Muscle of leg (tissue), 11 donors: Measurements from ENCODE around the gene FRY. TPM values are rescaled to one million over a fixed set of nuclear protein-coding genes. Genes with fewer than 3 reads are reported as not detected.

Experiments
- DNase-seq: peaks from one replicate; pipeline ENCODE4 v3.0.0; 2013
- H3K27ac ChIP-seq: one replicate; pipeline ENCODE4 v1.5.1; 2013; ENCODE audit warnings: mild to moderate bottlenecking, low read length, control low read depth
- H3K27me3 ChIP-seq: one replicate; pipeline ENCODE4 v1.6.1; 2013; ENCODE audit warnings: low read length; ENCODE audit not compliant: control insufficient read depth, insufficient read depth
- H3K36me3 ChIP-seq: one replicate; pipeline ENCODE4 v1.6.1; 2013; ENCODE audit warnings: low read length; ENCODE audit not compliant: control insufficient read depth, insufficient read depth
- H3K4me1 ChIP-seq: one replicate; pipeline ENCODE4 v1.6.1; 2013; ENCODE audit warnings: low read length; ENCODE audit not compliant: control insufficient read depth, insufficient read depth
- H3K4me3 ChIP-seq: one replicate; pipeline ENCODE4 v1.5.1; 2013; ENCODE audit warnings: low read length, control low read depth
- H3K9me3 ChIP-seq: replicated peaks from 2 replicates; pipeline ENCODE4 v1.6.1; 2013; ENCODE audit warnings: low read depth, low read length; ENCODE audit not compliant: control insufficient read depth
- WGBS: methylation state at CpG from one replicate; pipeline ENCODE4 v1.1.5; 2013; ENCODE audit warnings: missing lambda C conversion rate; ENCODE audit not compliant: insufficient coverage; 5-methylcytosine and 5-hydroxymethylcytosine counted together
- polyA plus RNA-seq, 8 donors: library from polyadenylated mRNA; unstranded; fragments of 120-200 nt; gene quantifications; one replicate each; pipeline versions ENCODE4 v1.2.1 to v1.2.3, GENCODE V29; 2013; ENCODE audit warnings: inconsistent platforms in 1 of 8, low replicate concordance in 1 of 8; ENCODE audit not compliant: insufficient read length in 8 of 8, insufficient read depth in 1 of 8
- total RNA-seq: library from RNA; stranded (reverse); fragments of 120-200 nt; gene quantifications from one replicate; pipeline ENCODE4 v1.2.4, GENCODE V29; 2013

Gene FRY
- total and polyA plus RNA-seq, 9 donors, result 37.7 to 63.5 (median 47.3) TPM

GRCh38 chr13:32272021-32272683, 240.6 kb downstream of the FRY start:
- Histone ChIP-seq H3K27ac (no peak overlapping the region), H3K4me3 (no peak overlapping the region), H3K4me1 (no peaks in the 10 kb centered on the region), H3K36me3 (peaks cover 32% of the 10 kb centered on the region), H3K27me3 (no peaks in the 10 kb centered on the region), H3K9me3 (no peaks in the 10 kb centered on the region)
- no CpG with 5 or more reads among the region's 4 CpGs for WGBS
- DNase-seq, result no peak

DNA sequence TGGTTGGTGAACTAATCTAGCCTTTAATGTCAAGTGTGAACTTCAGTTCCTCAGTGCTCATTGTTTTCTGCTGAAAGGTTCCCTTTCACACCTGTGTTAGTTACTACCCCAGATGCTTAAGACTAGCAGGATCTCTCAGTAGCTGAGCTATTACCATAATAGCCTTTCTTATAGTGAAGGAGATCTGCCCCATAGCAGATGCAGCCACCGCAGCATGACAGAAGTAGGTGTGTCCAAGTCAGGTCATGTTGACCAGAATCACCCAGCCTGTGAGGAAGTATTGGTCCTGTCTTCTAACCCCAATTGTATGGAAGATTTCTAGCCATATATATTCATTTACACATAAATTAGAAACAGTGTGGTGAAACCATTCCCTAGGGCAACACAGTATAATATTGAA, 246.3 kb downstream of the FRY start:
- peaks cover 37% of the 10 kb centered on the region for H3K36me3 ChIP-seq
- no peak overlapping the region for H3K4me3 ChIP-seq
- H3K27me3 ChIP-seq, result no peaks in the 10 kb centered on the region
- H3K9me3 ChIP-seq, result no peaks in the 10 kb centered on the region
- DNase-seq, result no peak
- H3K27ac ChIP-seq, result no peak overlapping the region
- H3K4me1 ChIP-seq, result no peaks in the 10 kb centered on the region
- WGBS, result no CpG with 5 or more reads among the region's 1 CpG

DNA sequence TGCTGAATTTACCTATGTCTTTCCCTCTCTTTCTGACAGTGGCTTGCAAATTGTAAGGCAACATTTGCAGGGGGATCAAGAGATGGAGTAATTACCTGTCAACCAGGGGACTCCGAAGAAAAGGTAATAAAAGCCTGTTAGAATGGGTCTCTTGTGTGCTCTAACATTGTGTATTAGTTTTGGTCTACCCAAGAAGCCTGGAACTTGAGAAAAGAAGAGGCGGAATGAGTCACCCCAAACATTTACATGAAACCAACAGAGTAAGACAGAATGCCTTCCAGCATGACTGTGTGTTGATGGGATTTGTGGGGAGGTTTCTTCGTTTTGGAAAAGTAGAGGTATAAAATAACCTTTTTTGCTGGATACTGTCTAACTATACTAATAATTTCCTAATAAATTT, 246.9 kb downstream of the FRY start:
- Histone ChIP-seq H3K4me3 (no peak overlapping the region), H3K36me3 (peaks cover 37% of the 10 kb centered on the region), H3K4me1 (no peaks in the 10 kb centered on the region), H3K27me3 (no peaks in the 10 kb centered on the region), H3K27ac (no peak overlapping the region), H3K9me3 (no peaks in the 10 kb centered on the region)
- DNase-seq, result no peak
- 60% methylated on average over 1 of the region's 3 CpGs for WGBS

GRCh38 chr13:32281096-32281495, 249.5 kb downstream of the FRY start:
- peaks cover 3% of the 10 kb centered on the region for H3K4me1 ChIP-seq
- H3K27ac ChIP-seq, result no peak overlapping the region
- H3K9me3 ChIP-seq, result no peaks in the 10 kb centered on the region
- DNase-seq, result peak; percentile 24
- WGBS, result no CpG with 5 or more reads among the region's 1 CpG
- H3K27me3 ChIP-seq, result no peaks in the 10 kb centered on the region
- peaks cover 26% of the 10 kb centered on the region for H3K36me3 ChIP-seq
- no peak overlapping the region for H3K4me3 ChIP-seq

DNA sequence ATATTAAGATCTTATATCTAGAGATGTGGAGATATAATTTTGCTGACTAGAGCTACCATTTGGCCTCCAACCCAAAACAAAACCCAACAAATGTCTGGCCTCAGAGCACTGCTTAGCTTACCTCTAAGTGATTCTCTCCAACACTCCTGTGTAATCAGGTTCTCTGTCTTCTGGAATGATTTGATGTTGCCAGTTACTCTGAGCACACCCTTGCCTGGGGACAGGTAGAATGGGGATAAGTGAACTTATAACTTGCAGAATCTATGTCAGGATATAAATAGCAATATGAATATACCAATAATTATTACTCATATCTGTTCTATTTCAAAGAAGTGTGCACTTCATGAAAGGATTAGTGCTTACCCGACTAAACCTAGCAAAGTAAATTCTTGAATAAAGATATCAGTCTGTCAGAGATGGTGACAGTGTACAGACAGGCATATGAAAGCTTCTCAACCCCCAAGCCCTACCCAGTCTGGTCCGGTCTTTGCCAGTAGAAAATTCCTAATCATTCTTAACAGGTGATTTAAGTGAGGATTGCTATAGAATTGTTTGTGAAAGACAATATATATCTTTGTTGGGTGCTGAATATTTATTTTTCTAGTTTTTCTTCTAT, 250.6 kb downstream of the FRY start:
- no peaks in the 10 kb centered on the region for H3K27me3 ChIP-seq
- peaks cover 3% of the 10 kb centered on the region for H3K4me1 ChIP-seq
- no peaks in the 10 kb centered on the region for H3K9me3 ChIP-seq
- H3K4me3 ChIP-seq, result no peak overlapping the region
- WGBS, result no CpG with 5 or more reads among the region's 2 CpGs
- no peak overlapping the region for H3K27ac ChIP-seq
- H3K36me3 ChIP-seq, result peaks cover 22% of the 10 kb centered on the region
- no peak for DNase-seq

- WGBS, result 60% methylated on average over 1 of the region's 6 CpGs
- Histone ChIP-seq H3K4me1 (peaks cover 3% of the 10 kb centered on the region), H3K36me3 (peaks cover 5% of the 10 kb centered on the region), H3K27me3 (no peaks in the 10 kb centered on the region), H3K9me3 (no peaks in the 10 kb centered on the region), H3K4me3 (no peak overlapping the region), H3K27ac (peak overlapping the region; percentile 11)
- DNase-seq, result peak; percentile 63
These were observed 253.5 kb downstream of the FRY start for GRCh38 chr13:32284927-32285632.

- peak overlapping the region; percentile 43 for H3K27ac ChIP-seq
- no peaks in the 10 kb centered on the region for H3K27me3 ChIP-seq
- WGBS, result no CpG with 5 or more reads among the region's 4 CpGs
- peaks cover 5% of the 10 kb centered on the region for H3K36me3 ChIP-seq
- peaks cover 3% of the 10 kb centered on the region for H3K4me1 ChIP-seq
- H3K4me3 ChIP-seq, result no peak overlapping the region
- DNase-seq, result no peak
- H3K9me3 ChIP-seq, result no peaks in the 10 kb centered on the region
These were observed 254.0 kb downstream of the FRY start for GRCh38 chr13:32285633-32285965.

GRCh38 chr13:32297206-32297605, 265.6 kb downstream of the FRY start:
- H3K27ac ChIP-seq, result no peak overlapping the region
- H3K27me3 ChIP-seq, result no peaks in the 10 kb centered on the region
- peaks cover 10% of the 10 kb centered on the region for H3K36me3 ChIP-seq
- H3K4me1 ChIP-seq, result no peaks in the 10 kb centered on the region
- no CpG with 5 or more reads among the region's 2 CpGs for WGBS
- DNase-seq, result no peak
- no peak overlapping the region for H3K4me3 ChIP-seq
- H3K9me3 ChIP-seq, result no peaks in the 10 kb centered on the region

- H3K4me1 ChIP-seq, result no peaks in the 10 kb centered on the region
- no peak overlapping the region for H3K27ac ChIP-seq
- WGBS, result 92% methylated on average over 3 of the region's 6 CpGs
- no peak overlapping the region for H3K4me3 ChIP-seq
- H3K9me3 ChIP-seq, result no peaks in the 10 kb centered on the region
- no peaks in the 10 kb centered on the region for H3K27me3 ChIP-seq
- DNase-seq, result no peak
- peaks cover 10% of the 10 kb centered on the region for H3K36me3 ChIP-seq
These were observed 267.1 kb downstream of the FRY start for GRCh38 chr13:32298695-32299094.

DNA sequence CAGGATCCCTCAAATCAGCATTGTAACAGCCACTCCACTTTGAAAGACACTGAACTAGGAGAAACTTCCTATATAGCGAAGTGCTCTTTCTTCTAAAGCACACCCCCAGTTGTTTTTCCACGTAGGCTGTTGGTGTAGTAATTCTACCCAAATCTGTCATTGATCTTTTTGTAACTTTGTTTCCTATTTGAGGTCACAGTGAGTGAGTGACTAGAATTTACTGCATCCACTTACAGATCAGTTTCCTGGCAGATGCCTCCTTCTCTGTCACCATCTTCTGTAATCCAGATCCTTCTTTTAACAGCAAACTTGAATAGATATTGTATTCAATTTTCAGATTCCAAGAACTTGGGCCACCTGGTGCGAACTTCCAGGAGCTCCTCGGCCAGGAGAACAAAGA, 268.3 kb downstream of the FRY start:
- no peak for DNase-seq
- H3K4me3 ChIP-seq, result no peak overlapping the region
- no peak overlapping the region for H3K27ac ChIP-seq
- peaks cover 6% of the 10 kb centered on the region for H3K36me3 ChIP-seq
- H3K4me1 ChIP-seq, result no peaks in the 10 kb centered on the region
- WGBS, result 62% methylated on average over 2 of the region's 4 CpGs
- H3K27me3 ChIP-seq, result no peaks in the 10 kb centered on the region
- no peaks in the 10 kb centered on the region for H3K9me3 ChIP-seq
